PC-3 (cell line): ENCODE data around the gene KIRREL1. TPM values are rescaled to one million over a fixed set of nuclear protein-coding genes. Genes with fewer than 3 reads are reported as not detected.
A peak's percentile ranks its signal among the peaks of the same experiment; 100 is the strongest.

Experiments
- ATAC-seq: fragments of 200-7000 bp; cut with Tn5 transposase; 2 replicates; pipeline ENCODE4 v1.9.1; 2020; ENCODE audit warnings: mild to moderate bottlenecking, moderate library complexity
- BruUV-seq: library from RNA; stranded (reverse); fragments of 400-500 nt; replicated peaks from 2 replicates; lab custom pipeline; 2021; lab: Mats Ljungman, UMichigan
- CTCF ChIA-PET: fragments of 300-600 bp; sonication (Branson Sonifier 250); formaldehyde crosslinking; loops from one replicate; lab custom pipeline; 2022; ENCODE audit warnings: antibody characterized with exemption; lab: Charles Lee
- POLR2A ChIA-PET: fragments of 300-600 bp; sonication (Branson Sonifier 250); formaldehyde crosslinking; loops from one replicate; lab custom pipeline; 2022; ENCODE audit warnings: antibody characterized with exemption; ENCODE audit not compliant: unreplicated experiment; lab: Charles Lee
- DNase-seq: peaks from one replicate; pipeline ENCODE4 v3.0.0-alpha.2; 2015
- H2AFZ ChIP-seq: fragments of 300-600 bp; sonication (generic); 2 replicates; pipeline ENCODE4 v1.6.0; 2016; ENCODE audit warnings: antibody characterized with exemption, low read length
- H3F3A ChIP-seq: fragments of 300-600 bp; sonication (generic); one replicate; pipeline ENCODE4 v1.6.0; 2017; ENCODE audit warnings: antibody characterized with exemption, low read length, control low read depth, mild to moderate bottlenecking; ENCODE audit not compliant: unreplicated experiment
- H3K27ac ChIP-seq: fragments of 300-600 bp; sonication (generic); 2 replicates; pipeline ENCODE4 v1.5.1; 2016; ENCODE audit warnings: mild to moderate bottlenecking, low read length
- H3K27me3 ChIP-seq: fragments of 300-600 bp; sonication (generic); 2 replicates; pipeline ENCODE4 v1.6.1; 2016; ENCODE audit warnings: low read length, mixed read lengths
- H3K36me3 ChIP-seq: fragments of 300-600 bp; sonication (generic); 2 replicates; pipeline ENCODE4 v1.6.1; 2016; ENCODE audit warnings: low read depth, mixed run types, low read length, mixed read lengths
- H3K4me1 ChIP-seq: fragments of 300-600 bp; sonication (generic); 2 replicates; pipeline ENCODE4 v1.5.1; 2016; ENCODE audit warnings: low read length; ENCODE audit not compliant: insufficient read depth
- H3K4me2 ChIP-seq: fragments of 300-600 bp; sonication (generic); 2 replicates; pipeline ENCODE4 v1.6.0; 2016; ENCODE audit warnings: low read length
- H3K4me3 ChIP-seq: fragments of 300-600 bp; sonication (generic); 2 replicates; pipeline ENCODE4 v1.5.1; 2016; ENCODE audit warnings: mild to moderate bottlenecking, low read length, mixed read lengths
- H3K79me2 ChIP-seq: fragments of 300-600 bp; sonication (generic); 2 replicates; pipeline ENCODE4 v1.6.1; 2017; ENCODE audit warnings: low read length, mixed read lengths
- H3K9ac ChIP-seq: fragments of 300-600 bp; sonication (generic); 2 replicates; pipeline ENCODE4 v1.6.0; 2016; ENCODE audit warnings: mild to moderate bottlenecking, low read length
- H3K9me2 ChIP-seq: fragments of 300-600 bp; sonication (generic); replicated peaks from 2 replicates; pipeline ENCODE4 v1.6.1; 2016; ENCODE audit warnings: mixed run types, low read length, mixed read lengths
- H3K9me3 ChIP-seq: fragments of 300-600 bp; sonication (generic); 2 replicates; pipeline ENCODE4 v1.6.1; 2016; ENCODE audit warnings: low read length, mixed read lengths
- H4K20me1 ChIP-seq: fragments of 300-600 bp; sonication (generic); 2 replicates; pipeline ENCODE4 v1.6.1; 2016; ENCODE audit warnings: low read length, mixed read lengths
- EZH2 ChIP-seq: fragments of 300-600 bp; sonication (generic); IDR thresholded peaks from one replicate; pipeline ENCODE4 v1.6.1; 2017; ENCODE audit warnings: antibody characterized with exemption, mild to moderate bottlenecking, low read length; ENCODE audit not compliant: unreplicated experiment
- EZH2phosphoT487 ChIP-seq: fragments of 300-600 bp; sonication (generic); IDR thresholded peaks from 2 replicates; pipeline ENCODE4 v1.6.1; 2018; ENCODE audit warnings: mild to moderate bottlenecking, antibody characterized with exemption, low read length, borderline replicate concordance
- intact Hi-C: fragments of 100-400 bp; cut with micrococcal nuclease; formaldehyde crosslinking; loops from 2 replicates; pipeline ENCODE4 v1.9.0; 2023
- total RNA-seq: library from RNA; depleted of rRNA; stranded (reverse); fragments of >200 nt; gene quantifications from 2 replicates; pipeline ENCODE4 v1.2.3, GENCODE V29; 2014
- TF ChIP-seq, protein P1 (sequence below): fragments of 300-600 bp; sonication (generic); conservative IDR thresholded peaks from 2 replicates; pipeline ENCODE4 v1.5.1; 2017; ENCODE audit warnings: antibody characterized with exemption, low read depth, mild to moderate bottlenecking, low read length

KIRREL1 gene
- total RNA-seq, 1 experiment from 2014 or later, result 49.8 TPM

DNA sequence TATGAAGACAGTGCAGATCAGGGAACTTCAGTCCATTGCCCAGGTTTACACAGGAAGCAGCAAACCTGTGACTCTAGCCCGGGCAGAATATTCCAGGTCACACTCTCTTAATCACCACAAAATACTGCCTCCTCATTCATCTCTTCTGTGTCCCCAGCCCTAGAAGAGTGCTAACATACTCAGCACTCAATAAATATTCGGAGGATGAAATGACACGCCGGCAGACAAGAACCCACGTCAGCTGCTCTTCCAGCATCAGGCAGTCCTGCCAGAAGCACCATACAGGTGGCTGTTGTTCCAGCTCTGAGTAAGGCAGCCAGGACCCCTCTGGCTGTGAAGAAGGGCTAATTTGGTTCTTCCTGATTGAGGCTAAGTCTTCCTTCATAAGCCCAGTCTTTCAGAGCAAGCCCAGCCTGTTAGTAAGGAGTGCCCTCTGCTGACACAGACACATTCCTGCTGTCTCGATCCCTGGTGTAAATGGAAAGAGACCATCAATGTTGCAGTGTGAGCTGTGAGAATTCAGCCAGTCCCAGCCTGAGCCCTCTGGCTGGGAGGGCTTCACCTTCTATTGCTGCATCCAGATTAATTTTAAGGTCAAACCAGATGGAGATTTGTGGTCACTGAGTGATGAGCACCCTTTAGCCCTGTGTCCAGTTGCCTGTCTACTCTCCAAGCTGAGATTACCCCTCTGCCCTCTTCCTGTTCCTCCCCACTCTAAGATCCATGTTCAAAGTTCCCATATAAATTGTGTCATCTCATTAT lies 45.0 kb upstream of the KIRREL1 start:
- no peak overlapping the region for H3K9ac ChIP-seq
- H3K4me2 ChIP-seq, result no peak overlapping the region
- ATAC-seq (peak; percentile 96), DNase-seq (peak; percentile 62)
- intact Hi-C loops, result loop anchor here (1.0 kb wide), 2 partner anchors 70 to 368 kb away; no protein-coding TSS in a partner anchor
- no peaks in the 10 kb centered on the region for H3K9me3 ChIP-seq
- H4K20me1 ChIP-seq, result no peaks in the 10 kb centered on the region
- no TSS peak for BruUV-seq
- TF ChIP-seq EZH2phosphoT487 (no peak), EZH2 (no peak)
- TF ChIP-seq, protein P1, sequence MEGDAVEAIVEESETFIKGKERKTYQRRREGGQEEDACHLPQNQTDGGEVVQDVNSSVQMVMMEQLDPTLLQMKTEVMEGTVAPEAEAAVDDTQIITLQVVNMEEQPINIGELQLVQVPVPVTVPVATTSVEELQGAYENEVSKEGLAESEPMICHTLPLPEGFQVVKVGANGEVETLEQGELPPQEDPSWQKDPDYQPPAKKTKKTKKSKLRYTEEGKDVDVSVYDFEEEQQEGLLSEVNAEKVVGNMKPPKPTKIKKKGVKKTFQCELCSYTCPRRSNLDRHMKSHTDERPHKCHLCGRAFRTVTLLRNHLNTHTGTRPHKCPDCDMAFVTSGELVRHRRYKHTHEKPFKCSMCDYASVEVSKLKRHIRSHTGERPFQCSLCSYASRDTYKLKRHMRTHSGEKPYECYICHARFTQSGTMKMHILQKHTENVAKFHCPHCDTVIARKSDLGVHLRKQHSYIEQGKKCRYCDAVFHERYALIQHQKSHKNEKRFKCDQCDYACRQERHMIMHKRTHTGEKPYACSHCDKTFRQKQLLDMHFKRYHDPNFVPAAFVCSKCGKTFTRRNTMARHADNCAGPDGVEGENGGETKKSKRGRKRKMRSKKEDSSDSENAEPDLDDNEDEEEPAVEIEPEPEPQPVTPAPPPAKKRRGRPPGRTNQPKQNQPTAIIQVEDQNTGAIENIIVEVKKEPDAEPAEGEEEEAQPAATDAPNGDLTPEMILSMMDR, result peak; percentile 81
- no peak overlapping the region for H3K4me3 ChIP-seq
- no peak overlapping the region for H3K27ac ChIP-seq
- H3K4me1 ChIP-seq, result no peaks in the 10 kb centered on the region
- POLR2A ChIA-PET, result interaction anchor here (0.6 kb wide), 1 partner anchor 71 kb away, joined by 3 read pairs; no protein-coding TSS in a partner anchor
- H3K27me3 ChIP-seq, result peaks cover 73% of the 10 kb centered on the region
- no peak overlapping the region for H2AFZ ChIP-seq
- H3K79me2 ChIP-seq, result no peaks in the 10 kb centered on the region
- no peaks in the 10 kb centered on the region for H3F3A ChIP-seq
- H3K36me3 ChIP-seq, result no peaks in the 10 kb centered on the region
- no peaks in the 10 kb centered on the region for H3K9me2 ChIP-seq
- CTCF ChIA-PET, result interaction anchor here (1.0 to 1.2 kb wide), 2 partner anchors 70 to 173 kb away, joined by 6 to 7 read pairs; no protein-coding TSS in a partner anchor

DNA sequence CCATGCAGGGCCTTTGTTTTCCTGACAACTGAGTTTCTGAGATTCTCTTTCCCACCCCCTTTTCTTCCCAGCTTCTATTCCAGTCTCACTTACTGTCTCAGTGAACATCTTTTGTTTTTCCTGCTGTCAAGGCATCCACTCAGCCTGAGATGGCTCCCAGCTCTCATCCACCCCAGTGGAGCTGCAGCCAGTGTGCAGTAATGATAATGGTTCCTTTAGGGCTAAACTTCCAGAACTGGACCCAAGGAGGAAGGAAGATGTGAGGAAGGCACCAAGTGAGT lies 44.4 kb upstream of the KIRREL1 start:
- Histone ChIP-seq H3K9me3 (no peaks in the 10 kb centered on the region), H3K79me2 (no peaks in the 10 kb centered on the region), H3K4me3 (no peak overlapping the region), H2AFZ (no peak overlapping the region), H4K20me1 (no peaks in the 10 kb centered on the region), H3K27ac (no peak overlapping the region), H3K27me3 (peaks cover 73% of the 10 kb centered on the region), H3K36me3 (no peaks in the 10 kb centered on the region), H3K9ac (no peak overlapping the region), H3K4me1 (no peaks in the 10 kb centered on the region), H3K4me2 (no peak overlapping the region), H3F3A (no peaks in the 10 kb centered on the region), H3K9me2 (no peaks in the 10 kb centered on the region)
- TF ChIP-seq, protein P1, result no peak
- TF ChIP-seq EZH2phosphoT487 (no peak), EZH2 (no peak)
- BruUV-seq, result no TSS peak
- DNase-seq, result no peak
- ATAC-seq, result no peak
- ChIA-PET CTCF (interaction anchor here (1.0 to 1.2 kb wide), 2 partner anchors 71 to 173 kb away, joined by 6 to 7 read pairs; no protein-coding TSS in a partner anchor), POLR2A (interaction anchor here (0.6 kb wide), 1 partner anchor 72 kb away, joined by 3 read pairs; no protein-coding TSS in a partner anchor)
- intact Hi-C loops, result no loop called here

DNA sequence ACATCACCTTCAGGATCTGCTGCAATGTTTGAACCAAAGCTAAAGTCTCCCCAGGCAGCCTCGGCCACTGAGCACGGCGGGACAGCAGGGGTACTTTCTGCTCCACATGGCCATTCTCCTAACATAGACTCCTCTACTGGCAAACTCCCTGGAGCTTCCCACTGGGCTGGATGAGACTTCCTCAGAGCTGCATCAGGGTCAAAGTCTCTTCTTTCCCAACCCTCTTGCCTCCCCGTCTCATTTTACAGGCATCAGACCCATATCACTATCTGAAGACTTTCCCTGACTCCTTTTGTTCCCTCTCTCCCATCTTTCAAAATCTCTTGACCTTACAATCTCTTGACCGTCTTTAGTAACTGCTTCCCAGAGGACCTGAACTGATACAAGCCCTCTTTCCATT lies 42.2 kb upstream of the KIRREL1 start:
- Histone ChIP-seq H3K79me2 (no peaks in the 10 kb centered on the region), H3K36me3 (no peaks in the 10 kb centered on the region), H3K4me1 (no peaks in the 10 kb centered on the region), H3K4me3 (no peak overlapping the region), H3K9ac (no peak overlapping the region), H3F3A (no peaks in the 10 kb centered on the region), H2AFZ (no peak overlapping the region), H3K9me3 (no peaks in the 10 kb centered on the region), H3K4me2 (no peak overlapping the region), H4K20me1 (no peaks in the 10 kb centered on the region), H3K27me3 (peaks cover 67% of the 10 kb centered on the region), H3K27ac (no peak overlapping the region), H3K9me2 (no peaks in the 10 kb centered on the region)
- POLR2A ChIA-PET, result no interaction called here
- intact Hi-C loops, result no loop called here
- CTCF ChIA-PET, result interaction anchor here (0.9 kb wide), 1 partner anchor 170 kb away, joined by 3 read pairs; no protein-coding TSS in a partner anchor
- TF ChIP-seq, protein P1, result no peak
- TF ChIP-seq EZH2phosphoT487, result no peak
- TF ChIP-seq EZH2, result no peak
- DNase-seq, result no peak
- no peak for ATAC-seq
- no TSS peak for BruUV-seq
